K562 (cell line): Measurements from ENCODE around the gene NEUROD6. TPM values are rescaled to one million over a fixed set of nuclear protein-coding genes. Genes with fewer than 3 reads are reported as not detected.

ENCODE experiments used
- ATAC-seq: fragments of 200-7000 bp; cut with Tn5 transposase; 3 replicates; pipeline ENCODE4 v1.9.1; 2020; ENCODE audit warnings: moderate library complexity
- BruUV-seq: library from RNA; stranded (reverse); fragments of 400-500 nt; replicated peaks from 2 replicates; lab custom pipeline; 2021; lab: Mats Ljungman, UMichigan
- CTCF ChIA-PET: fragments of 300-600 bp; formaldehyde crosslinking; extraction: SDS; loops from one replicate; lab custom pipeline; 2021; ENCODE audit warnings: low intra/inter-chr PET ratio; lab: Yijun Ruan, JAX
- POLR2A ChIA-PET: fragments of 300-600, 350-650 bp; sonication (Branson Sonifier 250); formaldehyde crosslinking; extraction: SDS; loops from one replicate; lab custom pipeline; 2021; ENCODE audit warnings: antibody characterized with exemption, inconsistent platforms; lab: Yijun Ruan, JAX
- DNase-seq, 4 experiments: peaks; one replicate each; pipeline versions ENCODE4 v3.0.0 to v3.0.0-alpha.2; 2011 to 2018; ENCODE audit warnings: low spot score in 3 of 4, mixed read lengths in 3 of 4; ENCODE audit errors: extremely low read depth in 1 of 4
- FAIRE-seq: peaks from 2 replicates; lab custom pipeline; 2011; peaks lifted over from hg19 to GRCh38; lab: Jason Lieb, UNC
- H2AFZ ChIP-seq: 2 replicates; pipeline ENCODE4 v1.6.0; 2011; ENCODE audit warnings: low read depth, low read length, control low read depth, inconsistent platforms
- H3K27ac ChIP-seq: fragments of 200-600 bp; 3 replicates; pipeline ENCODE4 v1.8.0; 2011; ENCODE audit warnings: low read depth, mild to moderate bottlenecking, control low read depth, inconsistent platforms, low read length, moderate library complexity, mixed read lengths; ENCODE audit errors: extremely low read depth
- H3K27me3 ChIP-seq, 2 experiments: fragments of 300-600 bp in 1 of 2; 2 replicates in 1 of 2; 3 replicates in 1 of 2; pipeline versions ENCODE4 v1.6.0 to v1.8.0; 2011; ENCODE audit warnings: inconsistent platforms in 2 of 2, low read length in 2 of 2, mild to moderate bottlenecking in 1 of 2, mixed read lengths in 1 of 2, moderate library complexity in 1 of 2; ENCODE audit not compliant: control insufficient read depth in 2 of 2, insufficient read depth in 2 of 2
- H3K36me3 ChIP-seq: fragments of 300-600 bp; 3 replicates; pipeline ENCODE4 v1.8.0; 2011; ENCODE audit warnings: mild to moderate bottlenecking, low read length, inconsistent platforms; ENCODE audit not compliant: control insufficient read depth, insufficient read depth
- H3K4me1 ChIP-seq, 2 experiments: fragments of 200-600 bp in 1 of 2; replicated peaks in 1 of 2; 2 replicates in 1 of 2; 3 replicates in 1 of 2; pipeline versions ENCODE4 v1.5.1 to v1.8.0; 2011; ENCODE audit warnings: inconsistent platforms in 2 of 2, low read length in 2 of 2, mild to moderate bottlenecking in 1 of 2, mixed read lengths in 1 of 2, moderate library complexity in 1 of 2; ENCODE audit not compliant: control insufficient read depth in 2 of 2, insufficient read depth in 2 of 2
- H3K4me2 ChIP-seq: 2 replicates; pipeline ENCODE4 v1.6.1; 2011; ENCODE audit warnings: low read length, control low read depth, inconsistent platforms, mixed read lengths; ENCODE audit not compliant: insufficient read depth
- H3K4me3 ChIP-seq: fragments of 200-600 bp; sonication (generic), shearing (Covaris generic); 2 replicates; pipeline ENCODE4 v1.5.1; 2016; ENCODE audit warnings: control low read depth, inconsistent platforms
- H3K79me2 ChIP-seq: fragments of 200-600 bp; 3 replicates; pipeline ENCODE4 v1.8.0; 2011; ENCODE audit warnings: low read length, inconsistent platforms; ENCODE audit not compliant: control insufficient read depth, insufficient read depth
- H3K9ac ChIP-seq, 2 experiments: 2 replicates each; pipeline versions ENCODE4 v1.6.0 to v1.6.1; 2011; ENCODE audit warnings: low read depth in 2 of 2, low read length in 2 of 2, control low read depth in 1 of 2, inconsistent platforms in 1 of 2, mild to moderate bottlenecking in 1 of 2, mixed read lengths in 1 of 2; ENCODE audit not compliant: insufficient read depth in 1 of 2
- H3K9me1 ChIP-seq: one replicate; pipeline ENCODE4 v1.6.0; 2011; ENCODE audit warnings: inconsistent platforms, mild to moderate bottlenecking, low read length, moderate library complexity; ENCODE audit not compliant: control insufficient read depth, insufficient read depth
- H3K9me3 ChIP-seq: replicated peaks from 2 replicates; pipeline ENCODE4 v1.5.1; 2011; ENCODE audit warnings: low read depth, low read length, inconsistent platforms; ENCODE audit not compliant: control insufficient read depth, insufficient read depth
- H4K20me1 ChIP-seq: replicated peaks from 2 replicates; pipeline ENCODE4 v1.6.1; 2011; ENCODE audit warnings: low read length, inconsistent platforms, mixed read lengths; ENCODE audit not compliant: control insufficient read depth, insufficient read depth
- FOXK1 ChIP-seq: sonication (generic); formaldehyde crosslinking; IDR thresholded peaks from 2 replicates; pipeline ENCODE4 v1.8.0; 2022; ENCODE audit warnings: missing genetic modification reagents, mild to moderate bottlenecking, borderline replicate concordance
- FUS ChIP-seq: fragments of 200-400 bp; formaldehyde crosslinking; optimal IDR thresholded peaks from 2 replicates; pipeline ENCODE3; 2017; ENCODE audit warnings: low read depth, low read length
- JUN ChIP-seq, 2 experiments: sonication (generic) in 1 of 2; formaldehyde crosslinking in 1 of 2; IDR thresholded peaks; 2 replicates each; pipeline versions ENCODE4 v1.6.1 to v1.8.0; 2012 to 2022; ENCODE audit warnings: borderline replicate concordance in 2 of 2, mild to moderate bottlenecking in 2 of 2, improper control_type of control experiment in 1 of 2, low read depth in 1 of 2, low read length in 1 of 2, missing genetic modification reagents in 1 of 2
- SRSF9 ChIP-seq: fragments of 200-400 bp; formaldehyde crosslinking; IDR thresholded peaks from 2 replicates; pipeline ENCODE4 v1.6.1; 2017; ENCODE audit warnings: low read depth, low read length, borderline replicate concordance
- ZBTB9 ChIP-seq: fragments of 450-650 bp; formaldehyde crosslinking; IDR thresholded peaks from 2 replicates; pipeline ENCODE4 v1.4.0; 2020; ENCODE audit warnings: mild to moderate bottlenecking, moderate library complexity
- ZNF408 ChIP-seq: fragments of 250-450 bp; sonication (Bioruptor Pico); IDR thresholded peaks from 2 replicates; pipeline ENCODE4 v1.4.0; 2020; ENCODE audit warnings: low read depth, mild to moderate bottlenecking, moderate library complexity
- WGBS: fragments of 100-300 bp; shearing (Covaris generic); methylation state at CpG from one replicate; pipeline ENCODE4 v1.1.6; 2016; ENCODE audit warnings: low coverage, mixed read lengths; ENCODE audit not compliant: insufficient coverage; ENCODE audit errors: missing lambda C conversion rate; 5-methylcytosine and 5-hydroxymethylcytosine counted together
- in situ Hi-C: fragments of 300-500 bp; cut with MboI; formaldehyde crosslinking; loops from 4 replicates; pipeline ENCODE4 v1.15.0; 2018; ENCODE audit warnings: inconsistent platforms, mixed read lengths
- intact Hi-C: fragments of 100-400 bp; cut with micrococcal nuclease; formaldehyde crosslinking; loops from 2 replicates; pipeline ENCODE4 v1.14.2; 2022
- polyA plus RNA-seq, 8 experiments: library from polyadenylated mRNA; depleted of rRNA in 4 of 8; stranded (reverse) in 5 of 8; unstranded in 3 of 8; fragments of >200 nt; fragmentation: Nextera tagmentation in 2 of 8; fragmentation: Illumina TruSeq in 1 of 8; extraction: Ambion mirVana in 2 of 8; extraction: Trizol in 1 of 8; gene quantifications; 2 replicates each; pipeline versions ENCODE4 v1.2.1 to v1.2.3, GENCODE V29; 2011 to 2014; ENCODE audit warnings: inconsistent platforms in 1 of 8, missing spikeins in 1 of 8
- total RNA-seq, 7 experiments: library from RNA; depleted of rRNA in 6 of 7; stranded (reverse); fragments of >200 nt in 6 of 7; fragmentation: Illumina TruSeq in 2 of 7; extraction: Trizol in 2 of 7; gene quantifications; 2 replicates each; pipeline versions ENCODE4 v1.2.1 to v1.2.3, GENCODE V29; 2011 to 2021; ENCODE audit warnings: low replicate concordance in 1 of 7

The NEUROD6 gene
- total and polyA plus RNA-seq, 9 of the 15 experiments (the other 6 are each of a cell fraction or from before 2014, with no cell fraction given): not detected

- H3K9me3 ChIP-seq: no peaks in the 10 kb centered on the region
- H3K4me1 ChIP-seq: peaks cover 0 to 8% of the 10 kb centered on the region in 2 experiments; a peak in 1 of 5 replicates
- H3K79me2 ChIP-seq: no peaks in the 10 kb centered on the region
- 2% methylated on average over 15 of the region's 16 CpGs for WGBS
- H3K9me1 ChIP-seq: no peaks in the 10 kb centered on the region
- no peak for FAIRE-seq
- H3K36me3 ChIP-seq: no peaks in the 10 kb centered on the region
- in situ Hi-C loops: no loop called here
- no peak overlapping the region for H3K27ac ChIP-seq
- no peaks in the 10 kb centered on the region for H4K20me1 ChIP-seq
- POLR2A ChIA-PET: interaction anchor here (0.6 to 1.2 kb wide), 2 partner anchors 148 to 244 kb away, joined by 3 read pairs; no protein-coding TSS in a partner anchor
- intact Hi-C loops: no loop called here
- H3K27me3 ChIP-seq: peaks cover 2 to 29% of the 10 kb centered on the region in 2 experiments; a peak in 2 of 5 replicates
- no peak overlapping the region for H3K4me2 ChIP-seq
- no peak for ATAC-seq
- no peak overlapping the region for H3K4me3 ChIP-seq
- no peak overlapping the region for H3K9ac ChIP-seq
- DNase-seq: no peak
- BruUV-seq: no TSS peak
- no peak for TF ChIP-seq JUN (IDR thresholded peaks at IDR 0.05; ENCODE audit: borderline replicate concordance, low read depth, low read length)
- no peak for TF ChIP-seq JUN (CRISPR knock-in tag; IDR thresholded peaks at IDR 0.05; ENCODE audit: borderline replicate concordance)
- TF ChIP-seq FOXK1: no peak
- no peak for TF ChIP-seq FUS
- no peak for TF ChIP-seq ZBTB9 (CRISPR knock-in tag)
- no peak for TF ChIP-seq SRSF9
- no peak for TF ChIP-seq ZNF408
- no peak overlapping the region for H2AFZ ChIP-seq
- CTCF ChIA-PET: no interaction called here
These were observed 5.2 kb downstream of the NEUROD6 start for GRCh38 chr7:31335161-31335856.
